ENCODE data around the gene BRD7. TPM values are rescaled to one million over a fixed set of nuclear protein-coding genes. Genes with fewer than 3 reads are reported as not detected.

Gene BRD7
- total RNA-seq, 1 experiment from 2014 or later, result 23.6 TPM

DNA sequence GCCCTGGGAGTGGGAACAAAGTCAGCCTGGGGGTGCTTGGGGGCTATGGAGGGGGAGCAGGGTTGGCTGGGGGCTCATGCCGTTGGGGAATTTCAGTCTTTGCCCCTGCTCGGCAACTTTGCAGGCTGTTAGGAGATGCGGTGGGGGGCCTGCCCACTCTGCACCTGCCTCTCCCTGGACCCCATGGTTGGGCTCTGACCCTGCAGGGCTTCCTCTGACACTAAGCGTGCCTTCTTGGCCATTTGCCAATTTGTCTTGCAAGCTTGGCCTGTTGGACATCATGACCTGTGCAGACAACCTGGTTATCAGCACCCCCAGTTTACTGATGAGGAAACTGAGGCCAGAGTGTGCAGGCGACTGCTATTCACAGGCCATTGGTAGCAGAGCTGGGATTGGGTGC, 87.9 kb downstream of the BRD7 start:
- no peaks in the 10 kb centered on the region for H3K27me3 ChIP-seq
- DNase-seq, result no peak
- no peak overlapping the region for H3K4me3 ChIP-seq
- no peaks in the 10 kb centered on the region for H3K9me3 ChIP-seq
- no peaks in the 10 kb centered on the region for H3K36me3 ChIP-seq

DNA sequence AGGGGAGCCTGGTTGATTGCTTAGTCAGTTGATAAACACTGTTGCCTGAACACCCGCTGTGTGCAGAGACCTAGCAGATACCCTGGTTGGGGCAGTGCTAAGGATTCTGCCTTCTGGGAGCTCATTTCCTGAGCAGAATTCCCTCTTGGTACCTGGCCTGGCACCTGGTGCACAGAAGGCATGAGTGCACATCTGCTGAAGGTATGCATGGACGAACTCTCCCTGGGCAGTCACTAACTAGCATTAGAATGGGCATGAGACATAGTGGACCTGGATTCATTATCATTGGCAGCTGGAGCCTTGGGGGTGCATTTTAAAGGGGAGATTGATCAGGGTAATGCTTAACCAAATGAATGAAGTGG, 89.3 kb downstream of the BRD7 start:
- no peak for DNase-seq
- H3K4me3 ChIP-seq, result no peak overlapping the region
- H3K27me3 ChIP-seq, result no peaks in the 10 kb centered on the region
- H3K36me3 ChIP-seq, result no peaks in the 10 kb centered on the region
- H3K9me3 ChIP-seq, result no peaks in the 10 kb centered on the region

DNA sequence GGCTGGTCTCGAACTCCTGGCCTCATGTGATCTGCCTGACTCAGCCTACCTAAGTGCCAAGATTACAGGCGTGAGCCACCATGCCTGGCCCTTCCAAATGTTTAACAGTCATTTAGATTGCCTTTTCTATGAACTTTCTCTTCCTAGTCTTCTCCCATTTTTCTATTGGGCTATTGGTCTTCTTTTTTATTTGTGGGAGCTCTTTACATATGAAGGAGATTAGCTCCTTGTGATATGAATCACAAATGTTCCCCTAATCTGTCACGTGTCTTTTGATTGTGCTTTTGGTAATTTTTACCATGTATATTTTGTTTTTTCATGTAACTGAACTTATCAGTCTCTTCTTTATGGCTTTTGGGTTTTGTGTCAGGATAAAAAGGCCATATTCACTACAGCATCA, 90.5 kb downstream of the BRD7 start:
- no peak for DNase-seq
- Histone ChIP-seq H3K27me3 (no peaks in the 10 kb centered on the region), H3K36me3 (no peaks in the 10 kb centered on the region), H3K9me3 (no peaks in the 10 kb centered on the region), H3K4me3 (no peak overlapping the region)

DNA sequence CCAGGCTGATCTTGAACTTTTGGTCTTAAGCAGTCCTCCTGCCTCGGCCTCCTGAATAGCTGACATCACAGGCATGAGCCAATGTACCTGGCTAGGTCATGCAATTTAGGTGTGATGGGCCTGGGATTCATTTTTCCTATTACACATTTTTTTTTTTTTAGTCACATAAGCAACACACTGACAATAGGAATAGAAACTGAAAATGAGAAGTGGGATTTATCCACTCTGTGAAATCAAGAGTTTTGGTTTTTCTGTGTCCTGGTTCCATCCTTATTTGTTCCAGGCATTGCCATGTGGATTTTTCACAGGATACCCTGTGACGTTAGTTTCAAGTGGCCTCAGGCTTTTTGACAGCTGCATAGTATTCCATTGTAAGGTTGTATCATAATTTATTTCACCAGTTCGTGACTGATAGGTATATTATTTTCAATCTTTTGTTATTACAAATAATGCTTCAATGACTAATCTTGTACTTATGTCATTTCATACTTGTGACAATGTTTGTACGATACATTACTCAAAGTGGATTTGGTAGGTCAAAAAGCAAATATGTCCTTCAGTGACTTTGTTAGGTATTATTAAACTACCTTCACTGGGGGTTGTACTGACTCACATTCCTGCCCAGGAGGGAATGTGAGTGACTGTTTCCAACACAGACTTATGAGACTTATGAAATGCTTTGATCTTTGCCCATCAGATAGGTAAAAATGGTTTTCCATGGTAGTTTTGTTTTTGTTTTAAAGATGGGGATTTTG, 91.8 kb downstream of the BRD7 start:
- H3K27me3 ChIP-seq, result no peaks in the 10 kb centered on the region
- no peak overlapping the region for H3K4me3 ChIP-seq
- H3K9me3 ChIP-seq, result no peaks in the 10 kb centered on the region
- no peak for DNase-seq
- H3K36me3 ChIP-seq, result no peaks in the 10 kb centered on the region

DNA sequence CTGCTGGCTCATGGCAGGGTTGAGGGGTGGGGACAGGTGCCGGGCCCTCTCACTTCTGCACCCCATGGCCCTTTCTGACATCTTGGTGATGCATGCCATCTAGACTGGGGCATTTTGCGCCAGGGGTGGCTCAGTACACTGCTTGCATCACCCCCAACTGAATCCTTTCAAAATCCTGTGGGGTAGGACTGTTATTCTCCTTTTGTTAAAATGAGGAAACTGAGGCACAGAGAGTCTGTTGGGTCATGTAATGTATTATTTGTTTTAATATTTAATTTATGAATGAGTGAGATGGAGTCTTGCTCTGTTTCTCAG, 92.5 kb downstream of the BRD7 start:
- Histone ChIP-seq H3K27me3 (no peaks in the 10 kb centered on the region), H3K36me3 (no peaks in the 10 kb centered on the region), H3K9me3 (no peaks in the 10 kb centered on the region), H3K4me3 (no peak overlapping the region)
- no peak for DNase-seq

DNA sequence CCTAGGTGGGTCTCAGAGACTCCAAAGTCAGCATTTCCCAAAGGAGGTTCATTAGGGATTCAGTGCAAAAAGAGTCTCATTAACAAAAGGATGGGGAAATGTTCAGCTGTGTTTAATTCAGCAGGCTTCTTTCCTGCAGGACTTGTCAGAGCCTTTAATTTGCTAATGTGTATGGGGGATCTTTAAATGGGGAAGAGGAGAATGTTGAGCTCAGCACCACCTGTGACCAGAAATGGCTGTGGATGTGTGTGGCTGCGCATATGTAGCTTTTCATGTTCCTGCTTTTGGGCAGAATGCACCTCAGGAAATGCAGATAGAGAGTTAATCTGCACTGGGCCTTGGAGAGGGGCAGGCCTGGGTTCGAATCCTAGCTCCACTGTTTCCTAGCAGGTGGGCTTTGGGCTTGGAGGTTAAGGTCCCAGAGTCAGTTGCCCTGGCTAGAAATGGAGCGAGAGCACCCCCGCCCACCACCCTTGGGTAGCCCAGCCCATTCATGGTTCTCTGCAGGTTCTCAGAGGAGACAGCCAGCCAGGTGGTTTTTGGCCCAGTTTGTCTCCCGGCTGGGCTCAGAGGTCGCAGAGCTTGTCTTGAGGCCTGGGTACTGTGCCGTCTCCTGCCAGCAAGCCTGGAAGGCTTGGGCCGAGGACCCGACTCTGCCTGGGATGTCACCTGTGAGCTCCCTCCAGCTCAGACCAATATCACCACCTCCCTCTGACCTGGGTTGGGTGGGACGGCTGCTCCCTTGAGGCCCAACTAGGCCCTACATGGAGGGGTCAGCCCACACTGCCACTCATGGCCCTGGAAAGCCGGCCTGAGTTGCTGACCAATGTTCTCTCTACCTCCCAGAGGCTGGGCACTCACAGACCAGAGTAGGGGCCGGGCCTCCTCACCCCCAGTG, 93.1 kb downstream of the BRD7 start:
- Histone ChIP-seq H3K27me3 (no peaks in the 10 kb centered on the region), H3K4me3 (no peak overlapping the region), H3K36me3 (no peaks in the 10 kb centered on the region), H3K9me3 (no peaks in the 10 kb centered on the region)
- no peak for DNase-seq

DNA sequence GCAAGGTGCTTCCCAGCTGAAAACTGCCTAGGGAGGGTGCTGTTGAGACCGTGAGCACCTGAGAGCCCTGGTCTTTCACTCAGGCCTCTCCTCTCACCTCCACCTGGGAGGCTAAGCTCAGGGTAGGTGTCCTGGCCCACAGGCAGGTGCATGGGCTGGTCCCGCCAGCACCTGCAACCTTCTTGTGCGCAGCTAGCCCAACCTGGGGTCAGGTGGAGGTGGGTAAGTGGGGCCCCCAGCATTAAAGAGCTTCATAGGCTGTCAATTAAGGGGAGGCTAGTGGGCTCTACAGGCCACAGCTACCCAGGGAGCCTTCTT, 93.7 kb downstream of the BRD7 start:
- no peaks in the 10 kb centered on the region for H3K27me3 ChIP-seq
- H3K36me3 ChIP-seq, result no peaks in the 10 kb centered on the region
- no peaks in the 10 kb centered on the region for H3K9me3 ChIP-seq
- no peak for DNase-seq
- no peak overlapping the region for H3K4me3 ChIP-seq

DNA sequence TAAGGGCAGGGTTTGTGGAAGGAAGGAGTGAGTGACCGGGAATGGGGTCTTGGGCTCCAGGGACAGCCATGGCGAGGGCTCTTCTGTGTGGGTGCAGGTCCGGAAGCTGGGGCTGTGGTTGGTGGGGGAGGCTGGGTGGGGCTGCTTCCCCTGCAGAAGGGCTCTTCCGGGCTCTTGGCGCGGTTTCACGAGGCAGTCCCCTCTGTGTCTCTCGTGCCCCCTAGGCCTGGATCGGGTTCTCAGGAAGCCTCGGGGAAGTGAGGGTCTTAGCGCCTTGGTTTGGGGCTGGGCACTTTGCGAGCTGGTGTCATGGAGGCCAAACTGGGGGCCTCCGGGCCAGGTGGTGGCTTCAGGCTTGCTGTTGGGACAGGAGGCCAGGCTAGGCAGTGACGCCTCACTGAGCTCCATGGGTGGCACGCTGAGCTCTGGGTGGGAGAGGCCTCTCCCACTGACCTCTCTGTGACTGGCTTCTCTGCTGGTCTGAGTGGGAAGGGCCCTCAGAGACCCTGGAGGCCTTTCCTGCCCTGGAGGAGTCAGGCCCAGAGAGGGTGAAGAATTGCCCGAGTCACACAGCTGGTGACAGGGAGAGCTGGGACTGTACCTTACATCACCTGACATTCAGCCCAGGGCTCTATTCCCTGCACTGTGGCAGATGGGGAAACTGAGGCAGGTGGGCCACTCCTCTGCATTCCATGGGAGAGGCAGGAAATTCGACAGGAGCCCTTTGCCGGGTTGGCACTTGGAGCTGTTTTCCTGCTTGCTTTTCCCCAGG, 94.3 kb downstream of the BRD7 start:
- no peak for DNase-seq
- Histone ChIP-seq H3K27me3 (no peaks in the 10 kb centered on the region), H3K4me3 (no peak overlapping the region), H3K36me3 (no peaks in the 10 kb centered on the region), H3K9me3 (no peaks in the 10 kb centered on the region)

DNA sequence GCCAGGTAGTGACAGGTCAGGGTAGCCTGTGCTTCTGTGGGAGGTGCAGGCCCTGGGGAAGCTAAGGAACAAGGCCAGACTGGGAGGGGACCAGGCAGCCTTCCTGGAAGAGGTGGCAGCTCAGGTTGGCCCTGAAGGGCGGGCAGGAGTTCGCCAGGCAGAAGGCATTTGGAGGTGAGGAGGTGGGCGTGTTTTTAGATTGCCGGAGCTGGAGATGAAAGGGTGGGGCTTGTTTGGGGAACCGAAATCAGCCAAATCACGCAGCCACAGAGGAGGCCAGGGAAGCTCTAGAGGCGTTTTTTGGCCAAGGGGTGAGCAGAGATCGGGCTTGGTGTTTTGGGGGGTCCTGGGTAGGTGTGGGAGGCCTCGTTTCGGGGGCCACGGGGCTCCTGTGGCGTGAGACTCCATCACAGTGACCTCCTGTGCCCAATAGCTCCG, 94.9 kb downstream of the BRD7 start:
- Histone ChIP-seq H3K36me3 (no peaks in the 10 kb centered on the region), H3K27me3 (no peaks in the 10 kb centered on the region), H3K4me3 (no peak overlapping the region), H3K9me3 (no peaks in the 10 kb centered on the region)
- no peak for DNase-seq

DNA sequence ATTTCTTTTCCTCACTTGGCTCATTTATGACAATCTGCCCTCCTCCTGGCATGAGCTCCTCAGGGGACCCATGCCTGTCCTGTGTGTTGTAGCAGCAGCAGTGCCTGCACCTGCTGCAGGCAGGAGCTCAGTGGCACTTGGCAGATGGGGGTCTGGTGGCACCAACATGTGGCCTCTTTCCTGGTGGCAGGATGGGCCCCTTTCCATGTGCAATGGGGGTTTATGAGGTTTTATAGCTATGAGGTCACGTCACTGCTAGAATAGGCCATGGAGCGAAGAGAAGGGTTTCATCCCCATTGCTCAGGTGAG, 95.5 kb downstream of the BRD7 start:
- Histone ChIP-seq H3K36me3 (no peaks in the 10 kb centered on the region), H3K27me3 (no peaks in the 10 kb centered on the region), H3K9me3 (no peaks in the 10 kb centered on the region), H3K4me3 (no peak overlapping the region)
- DNase-seq, result no peak

DNA sequence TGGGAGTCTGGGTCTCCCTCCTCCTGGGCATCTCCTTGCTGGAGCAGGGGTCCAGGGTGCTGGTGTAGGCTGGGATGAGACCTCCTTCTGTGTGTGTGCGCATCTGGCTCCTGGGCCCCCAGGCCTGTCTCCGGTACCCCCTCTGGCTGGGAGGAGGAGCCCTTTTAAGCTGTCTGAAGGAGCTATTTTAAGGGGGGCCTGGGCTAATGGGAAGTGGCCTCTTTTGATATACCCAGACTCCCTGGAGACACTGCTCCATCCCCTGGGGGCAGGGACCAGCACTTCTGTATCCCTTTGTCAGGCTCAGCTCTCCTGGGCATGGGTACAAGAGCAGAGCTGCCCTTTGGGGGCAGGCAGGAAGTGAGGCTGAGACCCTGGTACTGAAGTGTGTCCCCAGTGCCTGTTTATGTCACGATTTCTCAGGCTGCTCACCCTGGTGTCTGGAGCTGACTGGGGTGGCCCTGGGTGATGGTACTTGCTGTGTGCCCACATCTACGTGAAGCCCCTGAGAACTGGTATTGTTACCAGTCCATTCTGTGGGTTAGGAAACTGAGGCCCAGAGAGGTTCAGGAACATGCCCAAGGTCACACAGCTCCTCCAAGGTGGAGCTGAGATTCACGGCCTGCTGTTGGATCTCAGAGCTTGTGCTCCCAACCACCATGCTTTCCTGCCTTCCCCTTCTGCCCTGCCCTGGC, 96.0 kb downstream of the BRD7 start:
- Histone ChIP-seq H3K27me3 (no peaks in the 10 kb centered on the region), H3K36me3 (no peaks in the 10 kb centered on the region), H3K9me3 (no peaks in the 10 kb centered on the region), H3K4me3 (no peak overlapping the region)
- DNase-seq, result no peak

DNA sequence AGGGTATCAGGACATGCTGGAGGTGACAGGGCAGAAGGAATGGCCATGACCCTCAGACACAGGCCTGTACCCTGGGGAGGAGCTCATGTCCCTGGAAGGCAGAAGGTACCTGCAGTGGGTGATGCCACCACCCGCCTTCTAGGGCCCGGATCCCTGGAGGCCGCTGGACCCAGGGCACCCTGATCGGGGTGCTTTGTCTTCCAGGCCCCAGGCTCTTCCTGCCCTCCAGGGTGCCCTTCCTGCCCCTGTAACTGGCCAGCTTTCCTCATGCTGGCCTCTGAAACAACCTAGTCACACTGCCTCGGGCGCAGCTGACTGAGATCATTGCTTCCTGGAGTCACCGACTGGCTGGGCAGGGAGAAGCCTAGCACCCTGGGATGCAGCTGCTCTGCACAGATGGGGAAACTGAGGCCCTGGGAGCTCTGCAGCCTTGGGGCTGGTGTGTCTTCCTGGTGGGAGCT, 96.6 kb downstream of the BRD7 start:
- Histone ChIP-seq H3K36me3 (no peaks in the 10 kb centered on the region), H3K4me3 (no peak overlapping the region), H3K9me3 (no peaks in the 10 kb centered on the region), H3K27me3 (no peaks in the 10 kb centered on the region)
- no peak for DNase-seq

DNA sequence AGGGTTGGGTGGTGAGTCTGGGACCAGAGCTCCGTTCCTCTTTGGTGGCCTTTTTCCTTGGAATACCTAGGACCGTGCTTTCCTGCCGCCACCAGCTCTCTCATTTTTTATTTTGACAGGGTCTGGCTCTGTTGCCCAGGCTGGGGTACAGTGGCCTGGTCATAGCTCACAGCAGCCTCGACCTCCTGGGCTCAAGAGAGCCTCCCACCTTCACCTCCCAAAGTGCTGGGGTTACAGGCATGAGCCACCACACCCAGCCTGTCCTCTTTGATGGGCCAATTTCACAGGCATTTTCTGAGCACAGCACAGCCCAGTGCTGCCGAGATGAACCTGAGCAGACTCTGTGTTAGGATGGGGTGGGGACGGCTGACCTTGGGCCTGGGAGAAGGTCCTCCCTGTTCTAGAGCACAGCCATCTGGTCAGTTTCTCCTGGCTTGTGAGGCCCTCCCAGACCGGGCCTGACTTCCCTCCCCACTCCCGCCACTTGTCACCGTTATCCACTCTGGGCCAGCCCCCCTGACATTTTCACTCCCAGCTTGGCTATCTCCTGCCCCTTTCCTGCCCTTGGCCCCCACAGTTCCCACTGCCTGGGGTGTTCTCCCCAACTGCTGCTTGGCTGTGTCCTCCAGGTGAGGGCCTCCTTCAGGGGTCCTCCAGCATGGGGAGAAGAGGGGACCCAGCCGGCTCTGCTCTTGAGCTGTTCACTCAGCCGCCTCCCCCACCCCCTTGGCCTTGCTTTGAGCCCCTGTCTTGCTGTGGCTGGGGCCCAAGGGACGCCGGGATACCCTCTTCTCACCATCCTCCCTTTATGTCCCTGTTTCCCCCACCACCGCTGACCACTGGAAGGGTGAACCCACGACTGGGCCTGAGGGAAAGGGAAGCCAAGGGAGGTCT, 97.4 kb downstream of the BRD7 start:
- no peaks in the 10 kb centered on the region for H3K36me3 ChIP-seq
- H3K9me3 ChIP-seq, result no peaks in the 10 kb centered on the region
- no peak for DNase-seq
- H3K27me3 ChIP-seq, result no peaks in the 10 kb centered on the region
- H3K4me3 ChIP-seq, result no peak overlapping the region

DNA sequence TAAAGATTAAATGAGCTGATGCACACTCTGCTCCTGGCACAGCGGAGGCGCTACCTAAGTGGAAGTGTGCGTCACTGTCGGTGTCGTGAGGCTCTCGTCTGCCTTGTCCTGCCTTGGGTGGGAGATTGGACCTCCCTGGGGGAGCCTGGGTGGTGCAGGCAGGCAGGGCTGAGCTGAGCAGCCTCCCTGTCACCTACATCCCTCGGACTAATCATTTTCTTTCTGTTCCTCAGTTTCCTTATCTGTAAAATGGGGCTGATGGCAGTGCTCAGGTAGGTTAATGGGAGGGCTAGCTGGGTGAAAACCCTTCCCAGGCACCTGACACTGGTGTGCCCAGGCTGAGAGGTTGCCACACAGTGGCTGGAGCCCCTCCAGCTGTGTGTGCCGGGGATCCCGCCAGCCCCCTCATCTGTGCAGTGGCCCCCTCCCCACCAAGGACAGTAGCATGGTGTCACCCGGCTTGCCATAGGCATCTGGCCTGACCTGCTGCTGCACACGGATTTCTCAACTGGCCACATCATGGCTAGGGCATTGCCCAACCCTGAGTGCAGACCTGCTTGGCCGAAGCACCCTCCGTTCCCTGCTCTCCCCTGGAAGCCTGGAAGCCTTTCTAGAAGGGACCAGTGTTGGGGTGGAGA, 98.2 kb downstream of the BRD7 start:
- no peak for DNase-seq
- Histone ChIP-seq H3K4me3 (no peak overlapping the region), H3K36me3 (no peaks in the 10 kb centered on the region), H3K27me3 (no peaks in the 10 kb centered on the region), H3K9me3 (no peaks in the 10 kb centered on the region)

DNA sequence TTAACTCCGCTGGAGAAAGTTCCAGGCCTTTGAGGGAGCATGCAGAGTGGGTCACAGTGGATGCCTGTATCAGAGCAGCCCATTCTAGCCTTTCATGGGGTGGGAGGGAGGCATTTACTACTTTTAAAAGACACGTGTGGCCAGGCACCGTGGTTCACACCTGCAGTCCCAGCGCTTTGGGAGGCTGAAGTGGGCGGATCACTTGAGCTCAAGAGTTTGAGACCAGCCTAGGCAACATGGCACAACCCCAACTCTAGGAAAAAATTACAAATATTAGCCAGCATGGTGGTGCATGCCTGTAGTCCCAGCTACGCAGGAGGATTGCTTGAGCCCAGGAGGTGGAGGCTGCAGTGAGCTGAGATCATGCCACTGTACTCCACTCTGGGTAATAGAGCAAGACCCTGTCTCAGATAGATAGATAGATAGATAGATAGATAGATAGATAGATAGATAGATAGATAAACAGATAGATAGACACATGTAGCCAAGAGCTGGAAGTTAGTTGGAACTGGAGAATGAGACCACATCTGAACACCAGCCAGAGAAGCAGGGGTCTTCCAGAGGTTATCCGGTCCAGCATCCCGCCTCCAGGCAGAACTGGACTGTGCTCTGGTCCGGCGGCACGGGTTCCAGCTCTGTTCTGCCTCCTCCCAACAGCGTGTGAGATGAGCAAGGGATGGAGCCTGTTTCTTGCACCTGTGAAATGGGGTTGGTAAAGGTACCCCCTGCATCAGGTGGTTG, 98.8 kb downstream of the BRD7 start:
- Histone ChIP-seq H3K4me3 (no peak overlapping the region), H3K36me3 (no peaks in the 10 kb centered on the region), H3K9me3 (no peaks in the 10 kb centered on the region), H3K27me3 (no peaks in the 10 kb centered on the region)
- no peak for DNase-seq
